ENCODE data around the gene SYNDIG1. TPM values are rescaled to one million over a fixed set of nuclear protein-coding genes. Genes with fewer than 3 reads are reported as not detected.

Gene SYNDIG1
- total and polyA plus RNA-seq, 2 of the 4 experiments (the other 2 are of a cell fraction), result not detected

DNA sequence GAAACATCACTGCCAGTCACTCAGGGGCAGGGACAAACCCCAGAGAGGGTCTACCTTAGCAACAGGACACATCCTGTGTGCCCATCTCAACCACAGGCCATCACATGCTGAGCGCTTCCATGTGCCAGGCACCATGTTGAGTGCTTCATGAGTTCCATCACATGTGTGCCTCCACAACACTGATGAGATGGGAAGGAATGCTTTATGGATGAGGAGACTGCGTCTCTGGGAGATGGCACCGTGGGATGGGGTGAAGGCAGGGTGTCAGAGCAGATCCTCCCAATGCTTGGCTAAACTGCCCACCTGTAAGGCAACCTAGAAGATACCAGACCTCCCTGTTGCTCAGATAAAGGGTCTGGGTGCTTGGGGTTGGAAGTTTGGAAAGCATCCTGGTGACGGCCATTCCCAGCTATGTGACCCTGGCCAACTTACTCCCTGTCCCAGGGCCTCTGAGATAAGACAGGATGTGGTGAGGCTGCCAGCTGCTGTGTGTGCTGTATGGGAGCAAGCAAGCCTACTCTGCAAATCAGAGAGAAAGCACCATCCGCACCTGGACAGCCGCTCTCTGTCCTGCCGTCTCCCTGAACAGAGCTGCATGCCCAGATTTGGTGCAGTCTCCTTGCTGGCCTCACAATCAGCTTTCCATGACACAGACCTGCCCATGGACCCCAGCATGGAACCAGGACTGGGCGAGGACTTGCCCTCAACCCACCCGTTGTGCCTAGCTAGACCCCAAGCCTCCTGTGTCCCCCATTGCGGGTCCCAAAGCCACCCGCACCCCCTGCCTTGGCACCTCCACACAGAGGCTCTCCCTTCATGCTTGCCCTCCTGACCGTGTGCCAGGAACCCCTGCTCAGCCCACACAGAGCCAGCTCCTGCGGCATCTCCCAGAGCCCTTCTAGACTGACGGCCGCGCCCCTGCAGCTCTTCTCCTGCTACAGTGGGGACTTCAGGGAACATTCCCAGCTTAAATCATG lies 143.7 kb downstream of the SYNDIG1 start:
- no TSS peak for BruUV-seq (replicated peaks)

More for the DNA sequence above, 143.7 kb downstream of the SYNDIG1 start:
- no peak overlapping the region for H2BK5ac ChIP-seq (ENCODE audit: low read depth, low read length, poor library complexity, severe bottlenecking)
- no peak overlapping the region for H3K23ac ChIP-seq (ENCODE audit: low read depth, low read length)
- no peaks in the 10 kb centered on the region for H3K36me3 ChIP-seq (ENCODE audit: control insufficient read depth, insufficient read depth, low read length)
- intact Hi-C loops (cut with micrococcal nuclease), result no loop called here
- H3K9me1 ChIP-seq (ENCODE audit: insufficient read depth, low read length), result no peaks in the 10 kb centered on the region
- dilution Hi-C loops (cut with HindIII; ENCODE audit: low sequenced_read_pairs, unreplicated experiment), result no loop called here
- peaks cover 17% of the 10 kb centered on the region for H3K27me3 ChIP-seq (ENCODE audit: control insufficient read depth, insufficient read depth, low read length)
- TF ChIP-seq NFE2L2 (IDR thresholded peaks at IDR 0.05; ENCODE audit: low read depth, low read length), result no peak
- no peak for TF ChIP-seq MAZ (IDR thresholded peaks at IDR 0.05; ENCODE audit: borderline replicate concordance, low read depth, low read length)
- no peak for TF ChIP-seq FOS (IDR thresholded peaks at IDR 0.05; ENCODE audit: low read depth, low read length)
- no peak for TF ChIP-seq RCOR1 (IDR thresholded peaks at IDR 0.05; ENCODE audit: insufficient replicate concordance, low read length)
- TF ChIP-seq MXI1 (IDR thresholded peaks at IDR 0.05; ENCODE audit: borderline replicate concordance, low read depth, low read length), result no peak
- no peak overlapping the region for H4K8ac ChIP-seq (ENCODE audit: low read depth in 2 of 2, low read length in 2 of 2)
- no peak overlapping the region for H2AFZ ChIP-seq (replicated peaks; ENCODE audit: low read length, poor library complexity)
- ChIA-PET CTCF (no interaction called here), POLR2A (ENCODE audit: unreplicated experiment) (no interaction called here)
- WGBS, 2 experiments (ENCODE audit: extremely low coverage in 2 of 2, insufficient read length in 1 of 2), result 80% methylated on average over 1 of the region's 16 CpGs; no CpG with 5 or more reads in 1 of the 2 experiments
- H3K4me2 ChIP-seq (ENCODE audit: low read depth, low read length), result no peak overlapping the region
- no peak overlapping the region for H4K5ac ChIP-seq (ENCODE audit: low read depth, low read length)
- peak; percentile 8 for DNase-seq
- no peak overlapping the region for H2BK20ac ChIP-seq (ENCODE audit: low read depth, low read length)
- no peak overlapping the region for H3K14ac ChIP-seq (replicated peaks; ENCODE audit: low read depth, low read length)
- H3K9ac ChIP-seq (ENCODE audit: low read depth, low read length), result no peak overlapping the region
- no peak overlapping the region for H4K91ac ChIP-seq (ENCODE audit: insufficient read depth, low read depth, low read length)
- H3K79me1 ChIP-seq (ENCODE audit: low read depth in 1 of 2, low read length in 2 of 2), result no peaks in the 10 kb centered on the region
- no peak overlapping the region for H2BK120ac ChIP-seq (ENCODE audit: low read depth, low read length)
- no peaks in the 10 kb centered on the region for H3K9me3 ChIP-seq (ENCODE audit: control insufficient read depth, insufficient read depth, low read length)
- no peak overlapping the region for H3K56ac ChIP-seq (ENCODE audit: extremely low read depth, insufficient read depth, low read length)
- H3K4me3 ChIP-seq (ENCODE audit: insufficient read depth, low read depth, low read length), result no peak overlapping the region
- no peak overlapping the region for H3K27ac ChIP-seq (ENCODE audit: insufficient read depth, low read length)
- in situ Hi-C loops (cut with MboI; ENCODE audit: low sequenced_read_pairs), result no loop called here
- no peak overlapping the region for H3K4ac ChIP-seq (ENCODE audit: low read depth, low read length)
- no peak overlapping the region for H3K18ac ChIP-seq (ENCODE audit: low read depth, low read length)
- H2AK9ac ChIP-seq (replicated peaks; ENCODE audit: low read depth, low read length, poor library complexity), result no peak overlapping the region
- H2BK15ac ChIP-seq (ENCODE audit: low read depth, low read length), result no peak overlapping the region
- no peak overlapping the region for H2AK5ac ChIP-seq (ENCODE audit: low read depth, low read length)
- H4K20me1 ChIP-seq (ENCODE audit: insufficient read depth, low read length), result no peaks in the 10 kb centered on the region
- H3K4me1 ChIP-seq (ENCODE audit: control insufficient read depth, insufficient read depth, low read length), result no peaks in the 10 kb centered on the region
- no peak for ATAC-seq (ENCODE audit: low read depth)

Measured in IMR-90 (cell line).